ENCODE results near the gene MAPKAP1. TPM values are rescaled to one million over a fixed set of nuclear protein-coding genes. Genes with fewer than 3 reads are reported as not detected.

The MAPKAP1 gene
- total RNA-seq, 1 donor from 2014 or later: 127 TPM

DNA sequence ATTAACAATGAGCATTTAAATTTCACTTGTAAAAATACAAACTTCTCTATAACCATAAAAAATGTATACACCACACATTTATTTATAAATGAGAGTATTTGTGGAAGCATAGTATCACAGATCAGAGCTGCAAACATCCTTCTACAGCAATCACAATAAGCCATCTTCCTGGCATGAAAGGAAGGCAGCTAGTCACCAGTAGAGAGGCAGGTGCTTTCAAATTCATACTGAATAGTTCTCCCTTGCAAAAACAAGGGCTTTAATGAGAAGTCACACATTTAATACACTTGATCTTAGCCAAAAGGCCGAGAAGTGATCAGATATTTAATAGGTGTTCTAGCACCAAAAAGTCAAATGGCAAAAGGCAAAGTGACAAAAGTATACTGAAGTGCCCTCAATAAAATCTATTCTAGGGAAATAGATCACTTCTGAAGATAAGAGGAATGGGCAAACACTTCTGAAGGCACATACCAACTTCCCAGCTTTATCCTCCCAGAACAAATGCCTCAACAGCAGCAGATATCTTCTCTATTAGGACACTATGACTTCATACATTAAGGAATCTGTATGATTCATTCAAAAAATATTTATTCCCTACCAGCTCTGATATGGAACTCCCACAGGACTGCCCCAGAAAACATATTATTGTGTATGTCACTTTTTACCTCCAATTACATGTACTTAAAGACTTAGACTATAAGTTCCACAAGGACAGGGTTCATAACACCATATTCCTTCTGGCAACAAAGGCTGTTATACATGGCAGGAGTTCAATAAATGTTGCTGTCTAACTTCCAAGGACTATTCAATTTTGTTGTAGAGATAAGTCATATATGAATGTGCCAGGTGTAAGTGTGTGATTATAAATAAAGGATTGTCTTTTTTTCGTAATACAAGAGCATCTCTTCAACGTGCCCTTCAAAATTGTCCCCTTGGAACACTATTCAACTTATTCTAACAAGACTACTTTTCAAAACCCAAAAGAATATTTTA lies 31.7 kb downstream of the MAPKAP1 start:
- H3K36me3 ChIP-seq: peaks cover 7% of the 10 kb centered on the region
- DNase-seq: no peak
- intact Hi-C loops (cut with micrococcal nuclease): no loop called here
- no peaks in the 10 kb centered on the region for H3K9me3 ChIP-seq (replicated peaks)
- no peak overlapping the region for H3K4me3 ChIP-seq
- peak overlapping the region; percentile 50 for H3K27ac ChIP-seq (replicated peaks)
- H3K27me3 ChIP-seq (ENCODE audit: low read depth): no peaks in the 10 kb centered on the region
- peaks cover 26% of the 10 kb centered on the region for H3K4me1 ChIP-seq
- TF ChIP-seq, protein P1, sequence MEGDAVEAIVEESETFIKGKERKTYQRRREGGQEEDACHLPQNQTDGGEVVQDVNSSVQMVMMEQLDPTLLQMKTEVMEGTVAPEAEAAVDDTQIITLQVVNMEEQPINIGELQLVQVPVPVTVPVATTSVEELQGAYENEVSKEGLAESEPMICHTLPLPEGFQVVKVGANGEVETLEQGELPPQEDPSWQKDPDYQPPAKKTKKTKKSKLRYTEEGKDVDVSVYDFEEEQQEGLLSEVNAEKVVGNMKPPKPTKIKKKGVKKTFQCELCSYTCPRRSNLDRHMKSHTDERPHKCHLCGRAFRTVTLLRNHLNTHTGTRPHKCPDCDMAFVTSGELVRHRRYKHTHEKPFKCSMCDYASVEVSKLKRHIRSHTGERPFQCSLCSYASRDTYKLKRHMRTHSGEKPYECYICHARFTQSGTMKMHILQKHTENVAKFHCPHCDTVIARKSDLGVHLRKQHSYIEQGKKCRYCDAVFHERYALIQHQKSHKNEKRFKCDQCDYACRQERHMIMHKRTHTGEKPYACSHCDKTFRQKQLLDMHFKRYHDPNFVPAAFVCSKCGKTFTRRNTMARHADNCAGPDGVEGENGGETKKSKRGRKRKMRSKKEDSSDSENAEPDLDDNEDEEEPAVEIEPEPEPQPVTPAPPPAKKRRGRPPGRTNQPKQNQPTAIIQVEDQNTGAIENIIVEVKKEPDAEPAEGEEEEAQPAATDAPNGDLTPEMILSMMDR (IDR thresholded peaks at IDR 0.05; ENCODE audit: borderline replicate concordance): no peak

DNA sequence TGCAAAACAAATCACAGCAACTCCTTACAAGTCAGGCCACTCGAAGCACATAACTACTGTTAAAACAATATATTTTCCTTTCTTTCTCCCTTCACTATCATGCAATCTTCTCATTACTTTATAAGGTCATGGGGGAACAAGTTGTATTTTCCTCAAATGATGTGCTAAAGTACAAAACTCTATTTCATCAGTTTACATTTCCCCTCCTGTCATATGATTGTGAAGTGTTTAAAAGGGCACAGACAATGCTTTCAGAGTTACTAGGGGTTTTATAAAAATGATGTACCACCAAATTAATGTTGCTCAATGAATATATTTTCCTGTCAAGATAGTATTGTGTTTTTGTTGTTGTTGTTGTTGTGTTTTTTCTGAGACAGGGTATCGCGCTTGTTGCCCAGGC lies 34.1 kb downstream of the MAPKAP1 start:
- H3K4me1 ChIP-seq: peaks cover 26% of the 10 kb centered on the region
- DNase-seq: no peak
- peaks cover 11% of the 10 kb centered on the region for H3K36me3 ChIP-seq
- H3K27me3 ChIP-seq (ENCODE audit: low read depth): no peaks in the 10 kb centered on the region
- intact Hi-C loops (cut with micrococcal nuclease): no loop called here
- no peak overlapping the region for H3K4me3 ChIP-seq
- TF ChIP-seq, protein P1 (IDR thresholded peaks at IDR 0.05; ENCODE audit: borderline replicate concordance): no peak
- H3K27ac ChIP-seq (replicated peaks): no peak overlapping the region
- H3K9me3 ChIP-seq (replicated peaks): no peaks in the 10 kb centered on the region

DNA sequence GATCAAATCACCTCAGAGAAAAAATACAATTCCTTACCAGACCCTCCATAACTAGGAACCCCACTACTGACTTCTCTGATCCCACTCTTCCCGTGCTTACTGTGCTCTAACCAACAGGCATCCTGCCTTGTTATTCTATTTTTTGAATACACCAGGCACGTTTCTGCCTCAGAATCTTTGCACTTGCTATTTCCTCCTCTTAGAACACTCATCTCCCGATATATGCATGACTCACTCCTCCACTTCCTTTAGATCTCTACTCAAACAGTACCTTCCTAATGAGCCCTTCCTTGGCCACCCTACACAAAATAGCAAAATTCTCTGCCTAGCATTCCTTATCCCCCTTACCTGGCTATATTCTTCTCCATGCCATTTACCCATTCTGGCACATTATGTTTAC lies 43.9 kb downstream of the MAPKAP1 start:
- H3K27ac ChIP-seq (replicated peaks): no peak overlapping the region
- H3K4me3 ChIP-seq: no peak overlapping the region
- H3K9me3 ChIP-seq (replicated peaks): no peaks in the 10 kb centered on the region
- no peaks in the 10 kb centered on the region for H3K4me1 ChIP-seq
- TF ChIP-seq, protein P1 (IDR thresholded peaks at IDR 0.05; ENCODE audit: borderline replicate concordance): no peak
- H3K36me3 ChIP-seq: peaks cover 17% of the 10 kb centered on the region
- H3K27me3 ChIP-seq (ENCODE audit: low read depth): no peaks in the 10 kb centered on the region
- intact Hi-C loops (cut with micrococcal nuclease): no loop called here
- no peak for DNase-seq

DNA sequence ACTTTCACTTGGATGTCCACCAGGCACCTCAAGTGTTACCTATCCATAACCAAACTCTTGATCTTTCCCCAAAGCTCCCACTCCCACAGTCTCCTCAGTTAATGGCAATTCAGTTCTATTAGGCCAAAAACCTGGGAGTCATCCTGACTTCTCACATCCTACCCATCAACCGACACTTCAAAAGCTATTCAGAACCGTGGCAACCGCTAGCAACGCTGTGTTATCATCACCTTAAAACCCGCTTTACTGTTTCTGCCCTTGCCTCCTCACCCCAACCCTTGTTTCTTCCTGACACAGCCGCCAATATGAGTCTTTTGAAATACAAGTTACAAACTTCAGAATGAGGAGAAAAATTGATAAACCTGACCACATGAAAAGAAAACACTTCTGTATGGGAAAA lies 46.5 kb downstream of the MAPKAP1 start:
- no peak overlapping the region for H3K27ac ChIP-seq (replicated peaks)
- H3K9me3 ChIP-seq (replicated peaks): no peaks in the 10 kb centered on the region
- no peak overlapping the region for H3K4me3 ChIP-seq
- H3K36me3 ChIP-seq: peaks cover 4% of the 10 kb centered on the region
- intact Hi-C loops (cut with micrococcal nuclease): no loop called here
- H3K4me1 ChIP-seq: peaks cover 6% of the 10 kb centered on the region
- no peaks in the 10 kb centered on the region for H3K27me3 ChIP-seq (ENCODE audit: low read depth)
- DNase-seq: no peak
- TF ChIP-seq, protein P1 (IDR thresholded peaks at IDR 0.05; ENCODE audit: borderline replicate concordance): no peak

DNA sequence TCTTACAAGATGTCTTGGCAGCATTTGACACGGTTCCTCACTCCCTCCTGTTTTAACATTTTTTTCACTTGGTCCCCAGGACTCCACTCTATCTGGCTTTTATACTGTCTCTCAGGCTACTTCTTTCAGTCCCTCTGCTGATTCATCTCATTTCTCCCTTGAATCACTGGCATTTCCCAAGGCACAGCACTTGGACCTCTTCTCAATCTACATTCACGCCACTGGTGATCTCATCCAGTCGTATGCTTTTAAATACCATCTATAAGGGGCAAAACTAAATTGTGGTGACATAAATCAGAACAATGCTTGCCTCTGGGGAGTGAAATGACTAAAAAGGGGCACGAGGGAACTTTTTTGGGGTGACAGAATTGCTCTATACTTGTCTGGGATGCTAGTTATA lies 47.1 kb downstream of the MAPKAP1 start:
- intact Hi-C loops (cut with micrococcal nuclease): no loop called here
- DNase-seq: no peak
- TF ChIP-seq, protein P1 (IDR thresholded peaks at IDR 0.05; ENCODE audit: borderline replicate concordance): no peak
- H3K4me1 ChIP-seq: peaks cover 6% of the 10 kb centered on the region
- no peak overlapping the region for H3K27ac ChIP-seq (replicated peaks)
- H3K36me3 ChIP-seq: peaks cover 3% of the 10 kb centered on the region
- no peaks in the 10 kb centered on the region for H3K9me3 ChIP-seq (replicated peaks)
- H3K27me3 ChIP-seq (ENCODE audit: low read depth): no peaks in the 10 kb centered on the region
- no peak overlapping the region for H3K4me3 ChIP-seq

Measured in left ventricle myocardium inferior (tissue), 1 donor.